PC-9 (cell line): ENCODE data around the gene CD19.

Experiments used
- EZH2 ChIP-seq: fragments of 200-600 bp; sonication (generic); IDR thresholded peaks from 2 replicates; pipeline ENCODE4 v1.8.0; 2017; ENCODE audit warnings: antibody characterized with exemption, low read depth
- TF ChIP-seq, protein P1 (sequence below): fragments of 200-600 bp; sonication (generic); conservative IDR thresholded peaks from 2 replicates; pipeline ENCODE4 v1.6.1; 2017; ENCODE audit warnings: mixed run types, antibody characterized with exemption, mild to moderate bottlenecking, moderate library complexity

DNA sequence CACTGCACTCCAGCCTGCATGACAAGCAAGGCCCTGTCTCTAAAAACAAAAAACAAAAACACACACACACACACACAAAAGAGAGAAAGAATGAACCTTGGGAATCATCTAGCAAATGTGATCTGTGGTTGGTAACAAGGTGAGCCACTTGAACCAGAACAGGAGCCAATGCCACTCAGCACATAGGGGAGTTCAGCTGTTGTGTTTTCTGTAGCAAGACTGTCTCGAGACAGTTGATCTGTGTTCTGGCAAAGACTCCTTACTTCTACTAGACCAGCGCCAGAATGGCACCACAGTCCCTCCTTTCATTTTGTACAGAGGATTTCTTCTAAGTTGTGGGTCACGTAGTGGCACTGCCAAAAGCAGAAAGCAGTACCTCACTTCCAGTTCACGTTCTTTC lies 32.8 kb upstream of the CD19 start:
- TF ChIP-seq, protein P1, sequence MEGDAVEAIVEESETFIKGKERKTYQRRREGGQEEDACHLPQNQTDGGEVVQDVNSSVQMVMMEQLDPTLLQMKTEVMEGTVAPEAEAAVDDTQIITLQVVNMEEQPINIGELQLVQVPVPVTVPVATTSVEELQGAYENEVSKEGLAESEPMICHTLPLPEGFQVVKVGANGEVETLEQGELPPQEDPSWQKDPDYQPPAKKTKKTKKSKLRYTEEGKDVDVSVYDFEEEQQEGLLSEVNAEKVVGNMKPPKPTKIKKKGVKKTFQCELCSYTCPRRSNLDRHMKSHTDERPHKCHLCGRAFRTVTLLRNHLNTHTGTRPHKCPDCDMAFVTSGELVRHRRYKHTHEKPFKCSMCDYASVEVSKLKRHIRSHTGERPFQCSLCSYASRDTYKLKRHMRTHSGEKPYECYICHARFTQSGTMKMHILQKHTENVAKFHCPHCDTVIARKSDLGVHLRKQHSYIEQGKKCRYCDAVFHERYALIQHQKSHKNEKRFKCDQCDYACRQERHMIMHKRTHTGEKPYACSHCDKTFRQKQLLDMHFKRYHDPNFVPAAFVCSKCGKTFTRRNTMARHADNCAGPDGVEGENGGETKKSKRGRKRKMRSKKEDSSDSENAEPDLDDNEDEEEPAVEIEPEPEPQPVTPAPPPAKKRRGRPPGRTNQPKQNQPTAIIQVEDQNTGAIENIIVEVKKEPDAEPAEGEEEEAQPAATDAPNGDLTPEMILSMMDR: no peak
- no peak for TF ChIP-seq EZH2
